HG03103 (cell line): ENCODE results near the gene PAK5.
"Not testable (repeated sequence)": the region's sequence is repeated elsewhere in the genome, so short reads cannot be mapped to it uniquely, and the experiment has no call there.

Experiments
- ATAC-seq: cut with Tn5 transposase; IDR thresholded peaks from one replicate; pipeline ENCODE4 v1.9.1; 2021; ENCODE audit warnings: low read depth; ENCODE audit not compliant: unreplicated experiment

PAK5 gene

DNA sequence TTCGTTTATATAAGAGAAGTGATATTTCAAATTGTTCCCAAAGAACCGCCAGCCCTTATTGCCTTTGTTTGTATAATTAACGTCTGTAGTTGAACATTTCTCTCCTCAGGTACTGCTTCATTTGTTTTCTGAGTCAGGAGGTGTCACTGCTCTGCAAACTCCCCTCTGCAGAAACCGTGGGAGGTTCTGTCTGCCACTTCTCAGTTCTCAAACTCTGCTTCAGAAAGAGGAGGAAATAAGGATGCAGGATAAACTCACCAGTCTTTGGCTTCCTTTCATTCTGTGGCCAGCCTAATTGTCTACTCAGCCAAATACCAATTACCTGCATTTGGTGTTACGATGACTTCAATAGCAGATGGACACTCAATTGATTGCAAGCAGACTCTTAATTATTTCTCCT is 149.8 kb downstream of the PAK5 start:
- no peak for ATAC-seq

DNA sequence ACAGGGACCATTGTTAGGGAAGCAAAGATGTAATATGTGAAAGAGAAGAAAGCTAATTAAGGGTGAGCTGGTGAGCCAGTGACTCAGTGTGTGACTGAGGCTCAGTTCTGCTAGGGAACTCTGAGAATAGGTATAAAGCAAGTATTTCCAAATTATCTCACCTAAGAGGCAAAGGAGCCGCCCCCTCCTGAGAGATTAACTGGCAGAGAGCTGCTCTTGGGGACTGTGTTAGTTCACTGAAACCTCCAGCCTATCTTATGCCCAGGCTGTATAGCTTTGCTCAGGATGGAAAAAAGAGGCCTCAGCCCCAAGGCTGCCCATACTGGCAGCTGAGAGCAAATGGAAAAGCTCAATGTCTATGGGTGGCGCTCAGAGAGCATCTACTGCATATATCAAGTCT is 152.0 kb downstream of the PAK5 start:
- ATAC-seq: no peak

DNA sequence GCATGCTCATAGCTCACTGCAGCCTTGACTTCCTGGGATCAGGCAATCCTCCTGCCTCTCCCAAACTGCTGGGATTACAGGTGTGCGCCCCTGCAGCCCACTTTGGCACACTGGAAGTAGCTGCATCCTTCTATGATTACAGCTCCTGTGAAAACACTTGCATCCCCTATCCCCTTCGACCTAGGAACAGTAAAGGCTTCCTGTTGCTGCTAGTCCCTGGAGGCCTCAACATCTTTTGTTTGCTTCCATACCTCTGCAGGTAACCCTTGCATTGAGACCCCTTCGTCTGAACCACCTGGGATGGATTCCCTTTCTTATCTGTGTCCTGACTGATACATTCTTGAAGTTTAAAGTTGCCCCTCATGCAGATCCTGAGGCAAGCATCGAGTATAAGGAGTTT is 152.4 kb downstream of the PAK5 start:
- ATAC-seq: no peak

DNA sequence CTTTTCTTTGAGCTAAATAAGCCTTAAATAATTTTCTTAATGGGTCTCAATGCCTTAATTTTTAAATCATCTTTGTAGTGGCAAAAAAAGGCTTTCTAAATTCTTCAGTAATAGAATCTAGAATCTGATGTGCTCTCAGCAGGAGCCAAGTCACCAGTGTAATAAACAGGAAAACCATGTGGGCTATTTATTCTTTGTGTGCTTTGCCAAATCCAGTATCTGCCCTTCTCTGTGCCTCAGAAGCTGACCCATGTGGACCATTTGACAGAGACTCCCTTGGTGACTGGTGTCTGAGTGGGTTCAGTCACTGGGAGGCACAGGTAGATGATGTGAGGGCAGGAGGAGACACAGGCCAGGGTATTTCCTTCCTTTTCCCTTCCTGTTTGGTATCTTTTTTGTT is 152.9 kb downstream of the PAK5 start:
- ATAC-seq: no peak

DNA sequence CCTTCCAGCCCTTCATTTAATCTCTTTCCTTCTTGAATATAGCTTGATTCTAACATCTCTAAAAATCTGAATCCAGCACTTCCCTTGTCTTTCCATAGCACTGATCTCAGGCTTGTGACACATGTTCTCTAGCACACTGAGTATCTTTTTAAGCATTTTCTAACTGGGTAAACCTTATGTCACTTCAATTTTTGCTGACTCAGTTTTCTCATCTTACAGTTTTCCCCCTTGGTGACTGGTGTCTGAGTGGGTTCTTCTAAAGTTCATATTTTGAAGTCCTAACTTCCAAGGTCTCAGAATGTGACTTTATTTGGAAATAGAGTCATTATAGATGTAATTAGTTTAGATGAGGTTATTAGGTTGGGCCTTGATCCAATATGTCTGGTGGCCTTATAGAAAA is 153.9 kb downstream of the PAK5 start:
- no peak for ATAC-seq

DNA sequence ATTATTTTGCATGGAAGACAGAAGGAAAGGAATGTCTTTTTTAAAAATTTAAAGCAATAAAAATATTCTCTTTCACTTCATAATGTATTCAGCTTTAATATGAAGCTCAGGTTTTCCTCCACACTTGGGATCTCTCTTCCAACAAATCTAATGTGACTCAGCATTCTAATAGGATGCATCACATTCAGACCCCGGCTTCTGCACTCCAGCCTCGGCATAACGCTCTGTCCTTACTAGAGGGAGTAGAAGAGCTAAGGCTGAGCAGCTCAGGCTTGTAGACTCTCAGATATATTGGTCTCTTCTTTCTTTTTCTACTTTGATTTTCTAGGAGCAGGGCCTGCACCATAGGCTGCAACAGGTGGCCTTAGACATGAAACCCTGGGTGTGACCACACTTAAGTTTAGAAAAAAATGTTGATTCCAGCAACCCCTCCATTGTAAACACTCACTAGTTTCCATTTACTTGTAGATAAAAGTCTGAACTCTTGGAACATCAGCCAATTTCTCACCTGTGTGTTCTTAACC is 161.7 kb downstream of the PAK5 start:
- no peak for ATAC-seq

DNA sequence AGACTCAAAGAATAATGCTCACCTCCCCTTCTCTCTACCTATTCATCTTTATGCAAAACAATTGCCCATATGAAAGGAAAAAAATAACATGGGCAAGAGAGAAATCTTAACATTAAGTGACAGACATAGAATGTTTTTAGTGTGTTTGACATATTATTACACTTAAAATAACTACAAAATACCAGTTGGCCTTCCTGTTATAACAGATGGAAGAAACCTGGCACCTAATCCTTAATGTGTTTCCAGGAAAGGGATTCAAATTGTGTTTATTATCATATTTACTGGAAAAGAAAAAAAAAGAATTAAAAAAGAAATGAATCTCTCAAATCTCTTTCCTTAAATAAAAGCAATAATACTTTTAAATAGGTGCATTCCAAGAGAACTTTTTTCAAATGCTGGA is 165.9 kb downstream of the PAK5 start:
- no peak for ATAC-seq

DNA sequence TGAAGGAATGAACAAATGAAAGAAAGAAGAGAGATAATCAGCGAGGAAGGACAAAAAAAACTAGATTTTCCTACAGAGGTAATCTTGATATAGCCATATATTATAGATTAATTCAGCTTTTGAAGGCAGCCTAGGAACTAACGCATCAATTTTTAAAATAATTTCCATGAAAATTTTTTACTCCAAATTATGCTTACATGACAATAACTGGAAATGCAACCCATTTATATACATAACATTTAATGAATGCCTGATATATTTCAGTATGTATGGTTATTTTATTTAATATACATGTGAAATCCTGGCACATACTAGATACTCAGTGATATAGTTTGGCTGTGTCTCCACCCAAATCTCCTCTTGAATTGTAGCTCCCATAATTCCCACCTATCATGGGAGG is 166.8 kb downstream of the PAK5 start:
- ATAC-seq: no peak

DNA sequence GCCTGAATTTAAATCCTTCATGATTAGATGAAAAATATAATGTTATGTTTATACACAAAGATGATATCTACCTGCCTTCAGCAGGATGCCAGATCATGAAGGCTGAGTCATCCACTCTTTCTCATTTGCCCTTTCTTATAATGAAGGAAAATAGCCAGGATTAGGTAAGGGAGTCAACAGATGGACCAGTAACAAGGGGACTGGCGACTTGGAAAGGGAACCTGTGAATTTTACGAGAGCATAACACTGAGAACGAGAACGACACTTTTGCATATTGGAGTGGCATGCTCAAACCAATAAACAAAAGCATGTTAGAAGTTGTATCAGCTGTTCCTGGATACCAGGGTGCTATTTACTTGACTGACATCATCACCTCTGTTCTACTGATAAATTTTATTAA is 170.5 kb downstream of the PAK5 start:
- no peak for ATAC-seq

DNA sequence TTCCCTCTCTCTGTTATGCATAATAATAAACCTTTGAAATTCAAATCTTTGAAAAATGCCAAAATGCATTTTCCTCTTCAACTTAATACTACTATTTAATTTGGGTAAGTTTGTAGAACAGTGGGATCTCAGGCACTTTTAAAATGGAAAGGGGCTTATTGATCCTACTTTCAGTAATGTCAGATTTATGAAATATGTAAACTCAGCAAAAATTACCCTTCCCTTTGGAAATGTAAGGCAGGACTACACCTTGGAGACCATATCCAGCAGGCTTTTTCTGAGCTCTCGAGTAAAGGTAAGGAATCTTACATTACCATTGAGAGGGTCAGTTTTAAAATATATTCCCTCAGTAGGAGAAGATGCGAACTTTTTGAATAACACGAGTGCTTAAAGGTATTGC is 175.5 kb downstream of the PAK5 start:
- ATAC-seq: no peak

DNA sequence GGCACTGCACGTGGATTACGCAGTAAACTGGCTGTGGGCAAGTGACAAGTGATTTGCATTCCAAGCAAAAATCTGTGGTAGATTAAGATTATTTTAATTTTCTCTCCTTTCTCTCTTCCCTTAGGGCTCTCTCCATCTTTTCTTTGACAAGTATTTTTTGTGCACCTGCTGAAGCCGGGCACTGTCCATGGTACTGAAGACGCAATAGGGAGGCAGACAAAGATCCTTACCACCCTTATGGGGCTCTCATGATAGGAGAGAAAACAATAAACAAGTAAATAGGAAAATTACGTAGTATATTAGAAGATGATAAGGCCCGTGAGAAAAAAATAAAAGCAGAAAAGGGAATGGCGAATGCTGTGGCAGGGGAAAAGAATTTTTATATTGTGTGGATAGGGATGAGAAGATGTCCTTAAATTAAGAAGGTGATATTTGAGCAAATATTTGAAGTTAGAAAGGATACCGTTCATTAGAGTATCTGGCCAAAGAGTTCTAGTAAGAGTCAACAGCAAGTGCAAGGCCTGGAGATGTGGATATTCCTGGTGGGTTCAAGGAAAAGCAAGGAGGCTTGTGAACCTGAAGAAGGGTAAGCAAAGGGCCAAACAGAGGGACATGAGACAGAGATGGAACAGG is 178.5 kb downstream of the PAK5 start:
- ATAC-seq: no peak

DNA sequence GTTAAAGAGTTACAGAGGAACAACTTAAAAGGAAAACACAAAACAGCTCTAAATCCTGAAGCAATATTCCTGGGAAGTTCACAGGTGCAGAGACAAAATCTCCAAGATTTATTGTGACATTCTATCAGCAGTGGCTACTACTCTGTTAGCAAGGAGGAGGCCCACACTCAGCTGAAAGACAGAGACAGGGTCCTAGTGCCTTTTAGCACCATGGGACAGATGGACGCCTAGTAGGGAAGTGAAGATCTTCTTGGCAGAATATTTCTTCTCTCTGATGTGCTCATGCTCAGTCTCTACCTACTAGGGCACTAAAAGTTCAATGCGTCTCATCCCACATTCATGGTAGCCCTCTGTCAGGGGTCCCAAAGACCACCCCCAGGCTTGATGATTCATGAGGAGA is 191.1 kb downstream of the PAK5 start:
- no peak for ATAC-seq

DNA sequence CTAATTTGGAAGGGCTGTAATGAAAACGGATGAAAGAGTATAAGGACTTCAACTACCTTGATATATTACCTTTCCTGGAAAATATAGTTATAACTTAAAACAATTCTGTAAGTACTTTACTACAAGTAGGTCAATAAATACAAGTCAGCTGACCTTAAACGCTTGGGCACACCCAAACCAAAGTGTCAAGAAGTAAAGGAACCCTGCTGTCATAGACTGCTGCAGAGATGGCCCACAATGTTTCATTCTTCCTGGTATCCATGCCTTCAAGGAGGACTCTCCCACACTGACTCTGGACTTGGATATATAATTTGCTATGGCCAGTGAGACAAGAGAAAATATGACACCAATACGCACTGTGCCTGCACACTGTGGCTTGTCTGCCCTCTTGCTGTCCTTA is 192.5 kb downstream of the PAK5 start:
- no peak for ATAC-seq

DNA sequence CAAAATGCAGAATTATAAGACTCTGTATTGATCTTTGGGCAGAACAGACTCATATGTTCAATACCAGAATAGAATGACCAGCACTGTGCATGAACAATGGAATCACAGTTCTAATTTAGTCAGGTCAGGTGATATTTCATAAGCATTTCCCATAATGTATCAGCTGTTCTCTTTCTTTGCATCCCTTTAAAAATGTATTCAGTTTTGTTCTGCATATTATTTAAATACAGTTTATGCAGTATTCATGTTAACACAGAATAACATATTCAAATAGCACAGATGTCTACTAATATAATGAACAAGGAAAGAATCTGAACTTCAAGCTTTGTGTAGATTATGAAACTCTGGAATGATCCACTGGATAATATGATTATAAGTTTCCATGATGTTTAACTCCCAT is 196.0 kb downstream of the PAK5 start:
- no peak for ATAC-seq

DNA sequence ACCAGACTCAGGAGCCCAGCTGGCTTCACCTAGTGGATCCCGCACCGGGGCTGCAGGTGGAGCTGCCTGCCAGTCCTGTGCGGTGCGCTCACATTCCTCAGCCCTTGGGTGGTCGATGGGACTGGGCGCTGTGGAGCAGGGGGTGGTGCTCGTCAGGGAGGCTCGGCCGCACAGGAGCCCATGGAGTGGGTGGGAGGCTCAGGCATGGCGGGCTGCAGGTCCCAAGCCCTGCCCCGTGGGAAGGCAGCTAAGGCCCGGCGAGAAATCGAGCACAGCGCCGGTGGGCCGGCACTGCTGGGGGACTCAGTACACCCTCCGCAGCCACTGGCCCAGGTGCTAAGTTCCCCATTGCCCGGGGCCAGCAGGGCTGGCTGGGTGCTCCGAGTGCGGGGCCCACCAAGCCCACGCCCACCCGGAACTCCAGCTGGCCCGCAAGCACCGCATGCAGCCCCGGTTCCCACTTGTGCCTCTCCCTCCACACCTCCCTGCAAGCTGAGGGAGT is 197.3 kb downstream of the PAK5 start:
- ATAC-seq: not testable (repeated sequence)

DNA sequence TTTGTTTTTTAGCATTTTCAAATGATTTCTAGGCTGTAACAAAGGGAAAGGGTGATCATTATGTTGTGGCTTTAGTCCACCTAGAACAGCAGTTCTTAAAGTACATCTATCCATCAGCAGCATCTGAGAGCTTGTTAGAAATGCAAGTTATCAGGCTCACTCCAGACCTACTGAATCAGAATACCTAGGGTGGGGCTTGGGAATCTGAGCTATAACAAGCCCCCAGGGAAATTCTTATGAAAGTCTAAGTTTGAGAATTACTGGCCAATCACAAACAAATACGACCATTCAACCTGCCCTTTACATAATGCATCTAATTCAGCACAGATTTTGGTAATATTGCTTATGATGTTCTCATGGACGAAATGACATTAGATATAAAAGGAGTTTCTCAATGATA is 201.0 kb downstream of the PAK5 start:
- ATAC-seq: no peak

DNA sequence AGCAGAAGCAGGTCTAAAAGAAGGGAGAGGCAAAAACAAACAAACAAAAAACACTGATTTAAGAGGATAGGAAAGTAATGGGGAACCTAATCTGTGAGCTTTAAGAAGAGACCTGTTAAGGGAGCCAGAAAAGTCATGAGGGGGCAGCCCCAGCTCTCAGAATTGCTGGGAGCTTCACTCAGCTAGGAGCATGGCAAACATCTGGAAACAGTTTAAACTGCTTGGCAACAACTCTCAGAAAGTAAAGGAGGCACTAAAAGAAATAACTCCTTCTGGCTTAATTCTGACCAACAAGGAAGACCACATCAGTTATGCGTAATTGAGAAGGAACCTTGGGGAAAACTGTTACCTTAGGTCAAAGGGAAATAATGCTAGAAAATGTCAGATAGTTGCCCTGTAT is 203.1 kb downstream of the PAK5 start:
- no peak for ATAC-seq

DNA sequence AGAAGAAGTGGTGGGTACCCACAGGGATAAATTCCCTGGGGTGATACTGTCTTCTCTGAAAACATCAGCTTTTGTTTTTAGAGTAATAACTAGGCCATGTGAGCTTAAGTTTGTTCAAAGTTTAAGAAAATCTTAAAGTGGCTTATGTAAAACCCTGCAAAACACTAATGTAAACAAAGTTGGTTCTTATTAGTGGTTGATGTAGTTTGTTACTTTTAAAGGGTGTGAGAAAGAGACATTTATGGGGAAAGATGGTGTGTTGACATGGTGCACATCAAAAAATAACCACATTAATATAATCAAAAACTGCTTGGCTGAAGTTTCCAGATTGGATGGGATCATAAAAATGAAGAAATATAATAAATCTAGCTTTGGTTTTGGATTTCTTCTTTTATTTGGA is 204.5 kb downstream of the PAK5 start:
- no peak for ATAC-seq

DNA sequence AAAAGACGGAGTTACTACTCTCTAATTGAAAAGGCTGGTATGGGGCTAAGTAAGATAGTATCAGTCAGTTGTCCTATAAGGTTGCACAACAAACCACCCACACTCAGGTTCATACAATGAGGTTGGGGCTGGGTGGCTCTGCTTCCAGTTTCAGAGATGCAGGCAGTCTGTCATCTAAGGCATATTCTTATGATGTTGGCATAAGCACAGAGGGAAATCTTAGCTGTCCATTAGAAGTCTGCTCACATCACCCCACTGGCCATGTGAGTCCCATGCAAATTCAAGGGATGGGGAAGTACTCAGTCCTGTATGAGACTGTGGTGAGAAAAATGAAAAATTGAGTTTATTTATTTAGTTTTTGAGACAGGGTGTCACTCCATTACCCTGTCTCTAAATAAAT is 205.9 kb downstream of the PAK5 start:
- no peak for ATAC-seq

DNA sequence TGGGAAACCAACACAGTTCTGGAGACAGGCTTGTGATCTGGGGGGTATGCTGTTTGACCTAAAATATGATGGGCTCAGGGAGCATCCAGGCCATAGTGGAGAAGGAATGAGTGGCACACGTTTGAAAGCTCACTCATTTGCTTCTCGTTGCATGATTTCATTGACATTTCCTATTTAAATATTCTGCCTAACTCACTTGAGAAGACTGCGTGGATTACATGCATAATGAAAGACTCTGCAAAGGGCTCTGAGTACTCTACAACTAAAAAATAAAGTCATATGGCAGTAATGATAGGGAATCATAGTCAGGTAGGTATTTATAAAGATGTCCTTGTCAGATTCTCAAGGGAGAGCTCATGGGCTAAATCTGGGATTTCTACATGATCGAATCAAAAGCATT is 206.6 kb downstream of the PAK5 start:
- ATAC-seq: no peak

DNA sequence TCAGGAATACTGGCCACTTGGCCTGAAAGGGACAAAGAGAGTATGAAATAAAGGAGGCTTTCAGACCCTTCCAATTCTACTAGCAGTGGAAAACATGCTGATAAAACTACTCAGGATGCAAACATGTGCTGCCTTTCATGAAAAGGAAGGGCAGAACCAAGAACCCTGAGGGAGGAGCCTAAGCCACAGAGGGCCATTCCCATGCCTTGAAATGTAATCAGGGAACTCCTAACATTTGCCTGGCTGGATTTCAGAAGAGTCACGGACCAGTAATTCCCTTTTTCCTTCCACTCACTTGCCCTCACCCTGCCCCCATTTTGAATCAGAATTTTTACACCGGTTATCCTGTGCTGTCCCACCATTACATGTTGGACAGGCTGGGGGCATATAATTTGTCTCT is 208.3 kb downstream of the PAK5 start:
- ATAC-seq: no peak

DNA sequence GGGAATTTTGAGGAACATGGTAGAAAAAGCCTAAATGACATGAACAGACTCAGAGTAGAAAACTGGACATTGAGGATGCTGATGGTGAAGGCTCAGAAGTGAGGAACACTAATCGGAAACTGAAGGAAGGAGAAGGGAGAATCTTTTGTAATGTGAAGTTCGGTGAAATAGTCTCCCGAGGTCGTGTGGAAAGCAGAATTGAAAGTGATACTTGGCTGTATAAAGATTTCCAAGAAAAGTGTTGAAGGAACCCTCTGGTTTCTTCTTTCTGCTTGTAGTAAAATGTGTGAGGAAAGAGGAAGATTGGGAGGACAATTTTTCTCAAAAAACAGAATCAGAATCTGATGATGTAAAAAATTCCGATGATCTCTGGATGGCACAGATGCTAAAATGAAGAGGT is 209.0 kb downstream of the PAK5 start:
- ATAC-seq: no peak

DNA sequence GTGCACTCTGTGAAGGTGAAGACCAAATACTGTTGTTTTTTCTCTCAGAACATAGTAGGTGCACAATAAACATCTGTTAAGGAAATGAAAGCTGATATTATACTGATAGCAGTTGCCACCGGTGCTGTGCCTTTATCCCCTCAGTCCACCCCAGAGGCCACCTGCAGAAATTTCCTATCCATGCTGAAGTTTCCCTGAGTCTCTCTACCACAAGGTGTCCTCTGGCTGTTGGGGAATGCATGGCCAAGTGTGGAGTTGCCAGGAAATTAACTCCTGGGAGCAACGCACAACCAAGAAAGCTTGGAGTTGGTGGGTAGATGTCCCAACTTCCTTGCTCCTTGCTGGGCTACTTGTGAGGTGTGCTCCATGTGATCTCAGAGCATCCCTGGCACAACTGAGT is 210.3 kb downstream of the PAK5 start:
- ATAC-seq: no peak
